ENCODE results near the gene LIPH. TPM values are rescaled to one million over a fixed set of nuclear protein-coding genes. Genes with fewer than 3 reads are reported as not detected.
"Not testable (repeated sequence)": the region's sequence is repeated elsewhere in the genome, so short reads cannot be mapped to it uniquely, and the experiment has no call there.

LIPH gene
- total and polyA plus RNA-seq, 3 donors from 2014 or later = 4.2 to 18.0 (median 15.0) TPM

- Histone ChIP-seq H3K9me3 (no peaks in the 10 kb centered on the region), H3K36me3 (ENCODE audit: low read depth, missing control alignments) (no peaks in the 10 kb centered on the region), H3K27me3 (no peaks in the 10 kb centered on the region), H3K4me3 (no peak overlapping the region), H3K4me1 (no peaks in the 10 kb centered on the region), H3K27ac (no peak overlapping the region)
- no peak for DNase-seq
- intact Hi-C loops (cut with DNase I; ENCODE audit: low total_unique reads) = no loop called here
- TF ChIP-seq CTCF (IDR thresholded peaks at IDR 0.05) (no peak), POLR2A (IDR thresholded peaks at IDR 0.05) (no peak)
- WGBS, 2 donors = 97 to 98% methylated on average over 2 of the region's 2 CpGs
Measured at GRCh38 chr3:185479373-185479945, 72.9 kb downstream of the LIPH start.

GRCh38 chr3:185477316-185477715 is 75.1 kb downstream of the LIPH start:
- Histone ChIP-seq H3K27ac (no peak overlapping the region), H3K9me3 (no peaks in the 10 kb centered on the region), H3K36me3 (ENCODE audit: low read depth, missing control alignments) (no peaks in the 10 kb centered on the region), H3K27me3 (no peaks in the 10 kb centered on the region), H3K4me1 (no peaks in the 10 kb centered on the region), H3K4me3 (no peak overlapping the region)
- no peak for DNase-seq
- TF ChIP-seq CTCF (IDR thresholded peaks at IDR 0.05) = no peak
- no peak for TF ChIP-seq POLR2A (IDR thresholded peaks at IDR 0.05)
- intact Hi-C loops (cut with DNase I; ENCODE audit: low total_unique reads) = no loop called here
- 90 to 91% methylated on average over 3 of the region's 3 CpGs for WGBS, 2 donors

GRCh38 chr3:185474922-185475321 is 77.5 kb downstream of the LIPH start:
- H3K36me3 ChIP-seq (ENCODE audit: low read depth, missing control alignments); DNase-seq; H3K4me1 ChIP-seq; intact Hi-C loops (cut with DNase I; ENCODE audit: low total_unique reads); H3K27ac ChIP-seq; H3K9me3 ChIP-seq; H3K4me3 ChIP-seq; H3K27me3 ChIP-seq: not testable (repeated sequence)
- 95 to 100% methylated on average over 6 of the region's 6 CpGs for WGBS, 2 donors

GRCh38 chr3:185473290-185473815 is 79.0 kb downstream of the LIPH start:
- intact Hi-C loops (cut with DNase I; ENCODE audit: low total_unique reads) = no loop called here
- H3K27me3 ChIP-seq = no peaks in the 10 kb centered on the region
- no peak for DNase-seq
- H3K4me1 ChIP-seq = no peaks in the 10 kb centered on the region
- 89 to 97% methylated on average over 15 of the region's 15 CpGs for WGBS, 2 donors
- no peaks in the 10 kb centered on the region for H3K36me3 ChIP-seq (ENCODE audit: low read depth, missing control alignments)
- no peak overlapping the region for H3K27ac ChIP-seq
- TF ChIP-seq CTCF (IDR thresholded peaks at IDR 0.05) = no peak
- no peak for TF ChIP-seq POLR2A (IDR thresholded peaks at IDR 0.05)
- H3K9me3 ChIP-seq = no peaks in the 10 kb centered on the region
- H3K4me3 ChIP-seq = no peak overlapping the region

GRCh38 chr3:185470323-185470722 is 82.1 kb downstream of the LIPH start:
- DNase-seq = no peak
- H3K27me3 ChIP-seq = no peaks in the 10 kb centered on the region
- no peak overlapping the region for H3K4me3 ChIP-seq
- no peaks in the 10 kb centered on the region for H3K36me3 ChIP-seq (ENCODE audit: low read depth, missing control alignments)
- WGBS, 2 donors = 84 to 91% methylated on average over 3 of the region's 3 CpGs
- H3K27ac ChIP-seq = no peak overlapping the region
- intact Hi-C loops (cut with DNase I; ENCODE audit: low total_unique reads) = no loop called here
- H3K4me1 ChIP-seq = no peaks in the 10 kb centered on the region
- H3K9me3 ChIP-seq = no peaks in the 10 kb centered on the region
- TF ChIP-seq POLR2A (IDR thresholded peaks at IDR 0.05) (no peak), CTCF (IDR thresholded peaks at IDR 0.05) (no peak)

Measured in testis (tissue), 3 donors.